HG02763 (cell line): ENCODE data around the gene IKZF3.
"Not testable (repeated sequence)": the region's sequence is repeated elsewhere in the genome, so short reads cannot be mapped to it uniquely, and the experiment has no call there.

Experiments used
- ATAC-seq: cut with Tn5 transposase; IDR thresholded peaks from one replicate; pipeline ENCODE4 v1.9.1; 2021; ENCODE audit warnings: mild to moderate bottlenecking, moderate library complexity; ENCODE audit not compliant: unreplicated experiment

Gene IKZF3

DNA sequence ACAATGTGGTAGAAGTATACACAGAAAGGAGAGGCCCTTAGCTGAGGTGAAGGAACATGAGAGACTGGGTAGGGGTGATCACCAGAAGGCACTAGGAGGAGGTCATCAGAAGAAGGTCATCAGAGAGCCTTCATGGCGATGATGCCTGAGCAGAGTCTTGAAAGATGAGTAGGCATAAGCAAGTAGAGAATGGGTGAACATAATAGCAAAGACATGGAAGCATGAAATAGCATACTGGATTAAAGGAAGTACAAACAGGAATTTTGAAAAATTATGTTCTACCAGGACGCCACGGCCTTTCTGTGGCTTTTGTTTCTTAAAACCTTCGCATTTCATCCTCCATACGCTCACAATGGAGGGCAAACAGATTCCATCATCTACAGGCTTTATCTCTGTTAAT is 2.9 kb downstream of the IKZF3 start:
- ATAC-seq = no peak

GRCh38 chr17:39855911-39856649 is 8.0 kb downstream of the IKZF3 start:
- not testable (repeated sequence) for ATAC-seq

DNA sequence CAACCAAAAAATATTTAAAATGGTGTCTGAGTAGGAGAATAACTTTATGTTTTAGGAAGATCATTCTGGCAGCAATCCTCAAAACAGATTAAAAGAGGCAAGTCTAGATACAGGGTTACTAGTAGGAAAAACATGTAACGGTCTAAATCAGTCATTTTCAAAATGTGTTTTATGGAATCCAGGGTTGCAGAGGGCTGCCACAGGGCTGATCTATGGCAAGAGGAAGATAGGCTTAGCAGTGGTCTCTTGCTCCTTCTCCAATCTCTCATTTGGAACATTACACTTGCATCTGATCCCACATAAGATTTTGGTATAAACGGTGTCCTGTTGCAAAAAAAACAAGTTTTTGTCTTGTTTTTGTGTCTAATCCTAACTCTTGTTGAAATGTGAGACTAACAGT is 9.2 kb downstream of the IKZF3 start:
- no peak for ATAC-seq

DNA sequence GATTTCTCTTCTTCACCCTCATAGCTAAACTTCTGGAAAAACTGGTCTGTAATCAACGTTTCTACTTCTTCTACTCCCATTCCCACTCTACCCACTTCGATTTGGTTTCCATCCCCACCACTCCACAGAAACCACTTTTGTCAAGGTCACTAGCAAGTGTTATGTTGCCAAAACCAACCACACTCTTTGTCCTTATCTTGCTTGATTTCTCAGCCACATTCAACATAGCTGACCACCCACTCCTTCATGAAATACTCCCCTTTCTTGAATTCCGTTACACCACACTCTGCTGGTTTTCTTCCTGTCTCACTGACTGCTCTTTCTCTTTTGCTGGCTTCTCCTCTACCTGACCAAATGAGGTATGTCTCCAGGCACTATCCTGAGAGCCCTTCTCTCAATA is 11.9 kb downstream of the IKZF3 start:
- ATAC-seq = no peak

GRCh38 chr17:39850186-39850585 is 13.9 kb downstream of the IKZF3 start:
- ATAC-seq = not testable (repeated sequence)

GRCh38 chr17:39848600-39848999 is 15.5 kb downstream of the IKZF3 start:
- no peak for ATAC-seq

DNA sequence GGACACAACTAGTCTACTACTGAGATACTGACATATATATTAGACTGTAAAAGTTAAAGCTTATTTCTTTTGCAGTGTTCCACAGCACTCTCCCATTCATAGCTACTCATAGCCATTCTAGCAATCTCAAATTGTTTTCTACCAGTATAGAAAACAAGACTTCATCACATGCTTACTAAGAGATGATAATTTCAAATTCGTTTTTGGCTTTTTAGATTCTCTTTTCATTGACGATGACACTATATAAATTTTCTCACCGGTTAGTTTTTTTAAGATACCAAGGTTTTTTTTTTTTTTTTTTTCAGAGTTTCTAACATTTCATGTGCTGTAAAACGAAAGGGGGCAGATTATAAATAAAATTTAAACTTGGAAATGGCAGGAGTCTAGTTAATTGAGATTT is 17.9 kb downstream of the IKZF3 start:
- ATAC-seq = no peak

DNA sequence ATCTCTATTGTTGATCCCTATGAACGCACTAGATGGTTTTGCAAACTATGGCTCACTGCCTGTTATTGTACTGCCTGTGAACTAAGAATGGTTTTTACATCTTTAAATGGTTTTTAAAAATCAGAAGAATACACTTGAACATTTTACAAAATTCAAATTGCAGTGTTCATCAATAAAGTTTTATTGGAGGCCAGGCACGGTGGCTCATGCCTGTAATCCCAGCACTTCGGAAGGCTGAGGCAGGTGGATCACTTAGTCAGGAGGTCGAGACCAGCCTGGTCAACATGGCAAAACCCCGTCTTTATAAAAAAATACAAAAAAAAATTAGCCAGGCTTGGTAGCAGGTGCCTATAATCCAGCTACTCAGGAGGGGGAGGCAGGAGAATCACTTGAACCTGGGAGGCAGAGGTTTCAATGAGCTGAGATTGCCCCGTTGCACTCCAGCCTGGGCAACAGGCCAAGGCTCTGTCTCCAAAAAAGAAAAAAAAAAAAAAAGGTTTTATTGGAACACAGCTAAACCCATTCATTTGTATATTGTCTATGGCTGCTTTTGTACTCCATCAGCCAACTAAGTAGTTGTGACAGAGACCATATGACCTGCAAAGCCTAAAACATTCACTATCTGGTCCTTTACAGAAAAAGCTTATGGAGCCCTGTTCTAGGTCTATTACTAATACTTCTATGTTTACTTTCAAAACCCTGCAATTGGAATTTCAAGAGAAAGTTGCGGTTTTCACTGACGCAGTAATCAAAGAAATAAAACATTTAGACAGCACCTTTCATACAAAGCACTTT is 18.9 kb downstream of the IKZF3 start:
- ATAC-seq = no peak

- no peak for ATAC-seq
Measured at GRCh38 chr17:39841134-39841683, 22.9 kb downstream of the IKZF3 start.

- no peak for ATAC-seq
Measured at GRCh38 chr17:39838784-39839183, 25.3 kb downstream of the IKZF3 start.

- no peak for ATAC-seq
Measured at GRCh38 chr17:39838057-39838456, 26.1 kb downstream of the IKZF3 start.

GRCh38 chr17:39836117-39836516 is 28.0 kb downstream of the IKZF3 start:
- ATAC-seq = no peak

GRCh38 chr17:39835038-39835786 is 28.9 kb downstream of the IKZF3 start:
- no peak for ATAC-seq

DNA sequence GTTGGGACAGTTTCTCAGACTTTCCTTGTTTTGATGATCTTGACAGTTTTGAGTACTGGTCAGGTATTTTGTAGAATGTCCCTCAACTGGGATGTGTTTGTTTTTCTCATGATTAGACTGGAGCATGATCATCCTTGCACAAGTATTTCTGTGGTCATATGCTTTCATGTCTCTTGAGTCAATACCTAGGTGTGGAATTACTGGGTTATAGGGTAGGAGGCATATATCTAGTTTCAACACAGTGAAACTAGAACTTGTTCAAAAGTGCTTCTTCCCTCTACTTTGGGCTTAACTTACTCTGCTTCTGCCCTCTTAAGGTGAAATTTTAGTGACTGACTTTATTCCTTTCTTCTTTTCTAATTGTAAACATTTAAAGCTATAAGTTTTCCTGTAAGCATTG is 30.1 kb downstream of the IKZF3 start:
- ATAC-seq = no peak

GRCh38 chr17:39831588-39831987 is 32.5 kb downstream of the IKZF3 start:
- ATAC-seq = no peak

GRCh38 chr17:39828443-39828842 is 35.7 kb downstream of the IKZF3 start:
- ATAC-seq = no peak

- ATAC-seq = no peak
Measured at GRCh38 chr17:39826334-39826733, 37.8 kb downstream of the IKZF3 start.

DNA sequence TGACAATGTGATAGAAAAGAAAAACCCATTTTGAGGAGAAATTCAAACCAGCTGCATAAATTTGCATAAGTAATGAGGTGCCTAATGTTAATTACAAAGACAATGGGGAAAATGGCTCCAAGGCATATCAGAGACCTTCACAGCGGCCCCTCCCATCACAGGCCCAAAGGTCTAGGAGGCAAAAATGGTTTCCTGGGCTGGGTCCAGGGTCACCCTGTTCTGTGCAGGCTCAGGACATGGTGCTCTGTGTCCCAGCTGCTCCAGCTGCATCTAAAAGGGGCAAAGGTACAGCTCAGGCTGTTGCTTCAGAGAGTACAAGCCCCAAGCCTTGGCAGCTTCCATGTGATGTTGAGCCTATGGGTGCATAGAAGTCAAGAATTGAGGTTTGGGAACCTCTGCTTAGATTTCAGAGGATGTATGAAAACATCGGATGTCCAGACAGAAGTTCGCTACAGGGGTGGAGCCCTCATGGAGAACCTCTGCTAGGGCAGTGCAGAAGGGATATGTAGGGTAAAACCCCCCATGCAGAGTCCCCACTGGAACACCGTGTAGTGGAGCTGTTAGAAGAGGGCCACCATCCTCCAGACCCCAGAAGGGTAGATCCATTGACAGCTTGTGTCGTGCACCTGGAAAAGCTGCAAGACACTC is 40.6 kb downstream of the IKZF3 start:
- ATAC-seq = no peak

GRCh38 chr17:39822051-39822451 is 42.1 kb downstream of the IKZF3 start:
- no peak for ATAC-seq

GRCh38 chr17:39820987-39821386 is 43.1 kb downstream of the IKZF3 start:
- no peak for ATAC-seq

- no peak for ATAC-seq
Measured at GRCh38 chr17:39820541-39820940, 43.6 kb downstream of the IKZF3 start.
